Adrenal gland (tissue), 12 donors: ENCODE data around the gene CR2. TPM values are rescaled to one million over a fixed set of nuclear protein-coding genes. Genes with fewer than 3 reads are reported as not detected.

Source experiments
- DNase-seq, 7 donors: peaks; one replicate each; pipeline ENCODE4 v3.0.0-alpha.2; 2019 to 2020
- H3K27ac ChIP-seq, 5 donors: fragments of 200-600 bp; sonication (generic) in 4 of 5; 1 replicate in 3 of 5; 2 replicates in 2 of 5; pipeline versions ENCODE4 v1.5.1 to v1.8.0; 2016 to 2020; ENCODE audit warnings: mild to moderate bottlenecking in 1 of 5
- H3K27me3 ChIP-seq: fragments of 200-600 bp; 2 replicates; pipeline ENCODE4 v1.8.0; 2021
- H3K36me3 ChIP-seq, 2 donors: fragments of 200-600 bp; replicated peaks in 1 of 2; 1 replicate in 1 of 2; 2 replicates in 1 of 2; pipeline versions ENCODE4 v1.5.1 to v1.8.0; 2018 to 2022
- H3K4me1 ChIP-seq, 2 donors: fragments of 200-600 bp; replicated peaks in 1 of 2; 1 replicate in 1 of 2; 2 replicates in 1 of 2; pipeline versions ENCODE4 v1.5.1 to v1.8.0; 2018 to 2021
- H3K4me3 ChIP-seq, 4 donors: fragments of 200-600 bp; sonication (generic) in 3 of 4; one replicate each; pipeline ENCODE4 v1.5.1; 2016 to 2018
- H3K9me3 ChIP-seq, 3 donors: fragments of 200-600 bp; sonication (generic) in 1 of 3; replicated peaks in 1 of 3; 1 replicate in 2 of 3; 2 replicates in 1 of 3; pipeline versions ENCODE4 v1.5.1 to v1.8.0; 2016 to 2021
- CTCF ChIP-seq, 6 experiments: fragments of 450-650 bp in 4 of 6; fragments of 200-600 bp in 2 of 6; sonication (generic) in 1 of 6; IDR thresholded peaks; 1 replicate in 5 of 6; 2 replicates in 1 of 6; pipeline versions ENCODE4 v1.5.1 to v1.8.0; 2016 to 2021; ENCODE audit warnings: antibody characterized with exemption in 6 of 6, mild to moderate bottlenecking in 2 of 6, moderate library complexity in 1 of 6
- POLR2A ChIP-seq, 2 donors: fragments of 450-650 bp; IDR thresholded peaks; one replicate each; pipeline ENCODE4 v1.6.1; 2017; ENCODE audit warnings: antibody characterized with exemption in 2 of 2, mild to moderate bottlenecking in 2 of 2, moderate library complexity in 1 of 2
- WGBS, 4 donors: extraction: QIAGEN DNeasy Blood & Tissue Kit in 2 of 4; methylation state at CpG; one replicate each; pipeline versions ENCODE4 v1.1.5 to v1.1.7; 2013 to 2017; 5-methylcytosine and 5-hydroxymethylcytosine counted together
- intact Hi-C, 2 donors: fragments of 100-400 bp; cut with DNase I; formaldehyde crosslinking; loops; one replicate each; pipeline versions ENCODE4 v1.14.1 to v1.15.0; 2022 to 2023
- polyA plus RNA-seq, 3 donors: library from polyadenylated mRNA; stranded (reverse); fragments of 200-250 nt in 2 of 3; fragments of 350-450 nt in 1 of 3; fragmentation: Illumina TruSeq in 1 of 3; extraction: RNeasy Lipid Tissue Mini Kit (QIAGEN cat#74804) in 1 of 3; gene quantifications; one replicate each; pipeline ENCODE4 v1.2.3, GENCODE V29; 2013 to 2014
- total RNA-seq, 9 donors: library from RNA; depleted of rRNA in 4 of 9; stranded (reverse); fragments of >200 nt in 4 of 9; fragments of 120-200 nt in 1 of 9; fragmentation: NEBNext Ultra II Directional in 1 of 9; extraction: Animal tissue kit (Norgen Biotek cat#: 25700) in 1 of 9; gene quantifications; one replicate each; pipeline versions ENCODE4 v1.1.0 to v1.2.4, GENCODE V29; 2013 to 2023
- donor health status: healthy with polysubstance abuse.
- donor health status: Bipolar disorder and iron deficiency.
- donor health status: DM: yes; HTN: yes; CAD: no.
- donor health status: DM: no; HTN: no; CAD: no.
- donor health status: DM: no; HTN: no; CAD: no.
- donor health status: DM: yes; HTN: yes; CAD: no.

Gene CR2
- total and polyA plus RNA-seq, 12 donors = 0.03 to 0.11 (median 0.07) TPM; not detected in 8

DNA sequence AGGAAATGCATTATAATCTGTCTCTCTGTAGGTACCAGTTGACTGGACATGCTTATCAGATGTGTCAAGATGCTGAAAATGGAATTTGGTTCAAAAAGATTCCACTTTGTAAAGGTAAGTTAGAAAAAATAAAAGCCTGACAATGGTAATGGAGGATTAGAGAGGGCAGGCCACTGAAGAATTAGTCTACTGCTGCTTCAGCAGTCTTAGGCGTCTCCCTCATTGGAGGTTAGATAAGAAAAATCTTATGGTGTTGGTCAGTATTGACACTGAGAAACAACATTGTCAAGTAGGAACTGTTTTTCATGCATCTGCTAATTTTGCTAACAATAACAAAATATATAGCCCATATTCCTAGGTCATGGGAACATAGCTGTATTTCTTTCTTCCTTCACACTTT, 20.1 kb downstream of the CR2 start:
- intact Hi-C loops = no loop called here
- H3K9me3 ChIP-seq = no peaks in the 10 kb centered on the region
- DNase-seq = no peak
- WGBS, 4 donors = 82 to 90% (median 89%) methylated on average over 1 of the region's 1 CpG
- no peaks in the 10 kb centered on the region for H3K4me1 ChIP-seq
- TF ChIP-seq POLR2A (IDR thresholded peaks at IDR 0.05) (no peak), CTCF (IDR thresholded peaks at IDR 0.05) (no peak)
- no peak overlapping the region for H3K4me3 ChIP-seq
- H3K27me3 ChIP-seq = peaks cover 3% of the 10 kb centered on the region
- no peak overlapping the region for H3K27ac ChIP-seq
- H3K36me3 ChIP-seq = no peaks in the 10 kb centered on the region

DNA sequence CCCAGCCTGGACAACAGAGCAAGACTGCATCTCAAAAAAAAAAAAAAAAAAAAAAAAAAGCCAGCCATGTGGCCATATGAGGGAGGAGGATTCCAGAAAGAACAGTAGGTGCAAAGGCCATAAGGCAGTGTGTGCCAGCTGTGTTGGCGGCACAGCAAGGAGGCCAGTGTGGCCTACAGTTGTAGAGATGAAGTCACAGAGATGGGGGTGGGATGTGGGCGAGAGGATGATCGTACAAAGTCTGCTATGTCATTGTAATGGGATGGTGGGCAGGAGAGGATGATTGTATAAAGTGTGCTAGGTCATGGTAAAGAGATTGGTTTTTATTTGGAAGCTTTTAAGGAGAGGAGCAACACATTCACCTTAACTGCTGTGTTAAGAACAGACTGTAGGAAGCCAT, 32.1 kb downstream of the CR2 start:
- H3K4me3 ChIP-seq = no peak overlapping the region
- WGBS, 4 donors = 76 to 92% (median 85%) methylated on average over 3 of the region's 3 CpGs
- H3K36me3 ChIP-seq = no peaks in the 10 kb centered on the region
- H3K9me3 ChIP-seq = no peaks in the 10 kb centered on the region
- H3K27ac ChIP-seq = no peak overlapping the region
- no peak for DNase-seq
- H3K27me3 ChIP-seq = no peaks in the 10 kb centered on the region
- no peak for TF ChIP-seq POLR2A (IDR thresholded peaks at IDR 0.05)
- no peak for TF ChIP-seq CTCF (IDR thresholded peaks at IDR 0.05)
- no peaks in the 10 kb centered on the region for H3K4me1 ChIP-seq
- intact Hi-C loops = no loop called here

- H3K9me3 ChIP-seq = no peaks in the 10 kb centered on the region
- TF ChIP-seq POLR2A (IDR thresholded peaks at IDR 0.05) (no peak), CTCF (IDR thresholded peaks at IDR 0.05) (no peak)
- 68 to 80% (median 78%) methylated on average over 4 of the region's 4 CpGs for whole genome bisulfite sequencing, 4 donors
- no peak overlapping the region for H3K27ac ChIP-seq
- H3K4me3 ChIP-seq = no peak overlapping the region
- peaks cover 10% of the 10 kb centered on the region for H3K27me3 ChIP-seq
- intact Hi-C loops = no loop called here
- no peaks in the 10 kb centered on the region for H3K36me3 ChIP-seq
- no peak for DNase-seq
- H3K4me1 ChIP-seq = no peaks in the 10 kb centered on the region
These were observed 33.5 kb downstream of the CR2 start for GRCh38 chr1:207487636-207488035.

GRCh38 chr1:207493212-207493611, 39.1 kb downstream of the CR2 start:
- intact Hi-C loops = no loop called here
- TF ChIP-seq CTCF (IDR thresholded peaks at IDR 0.05) = no peak
- TF ChIP-seq POLR2A (IDR thresholded peaks at IDR 0.05) = no peak
- H3K4me1 ChIP-seq = no peaks in the 10 kb centered on the region
- WGBS, 4 donors = 75 to 85% (median 77%) methylated on average over 3 of the region's 3 CpGs
- DNase-seq = no peak
- peaks cover 18% of the 10 kb centered on the region for H3K27me3 ChIP-seq
- no peak overlapping the region for H3K27ac ChIP-seq
- H3K4me3 ChIP-seq = no peak overlapping the region
- no peaks in the 10 kb centered on the region for H3K9me3 ChIP-seq
- no peaks in the 10 kb centered on the region for H3K36me3 ChIP-seq
